Measurements from ENCODE around the gene LDLRAD4.

DNA sequence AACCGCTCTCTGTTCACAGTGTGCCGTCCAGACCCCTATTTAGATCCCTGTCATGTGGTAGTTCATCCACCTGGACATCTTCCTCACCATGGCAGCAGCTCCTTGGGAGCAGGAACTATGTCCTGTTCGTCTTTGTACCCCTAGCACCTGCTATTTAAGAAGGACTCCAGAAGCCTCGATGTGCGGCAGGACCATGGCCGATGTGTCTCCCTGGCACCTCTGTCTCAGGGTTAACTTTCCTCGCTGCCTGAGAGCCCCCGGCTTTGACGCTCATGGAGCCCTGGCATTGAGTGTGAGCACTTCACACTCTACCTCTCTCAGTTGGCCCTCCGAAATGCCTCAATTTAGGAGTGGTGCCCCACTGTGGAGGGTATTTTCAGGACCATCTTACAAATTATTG is 355.8 kb downstream of the LDLRAD4 start:
- TF ChIP-seq, protein P1, sequence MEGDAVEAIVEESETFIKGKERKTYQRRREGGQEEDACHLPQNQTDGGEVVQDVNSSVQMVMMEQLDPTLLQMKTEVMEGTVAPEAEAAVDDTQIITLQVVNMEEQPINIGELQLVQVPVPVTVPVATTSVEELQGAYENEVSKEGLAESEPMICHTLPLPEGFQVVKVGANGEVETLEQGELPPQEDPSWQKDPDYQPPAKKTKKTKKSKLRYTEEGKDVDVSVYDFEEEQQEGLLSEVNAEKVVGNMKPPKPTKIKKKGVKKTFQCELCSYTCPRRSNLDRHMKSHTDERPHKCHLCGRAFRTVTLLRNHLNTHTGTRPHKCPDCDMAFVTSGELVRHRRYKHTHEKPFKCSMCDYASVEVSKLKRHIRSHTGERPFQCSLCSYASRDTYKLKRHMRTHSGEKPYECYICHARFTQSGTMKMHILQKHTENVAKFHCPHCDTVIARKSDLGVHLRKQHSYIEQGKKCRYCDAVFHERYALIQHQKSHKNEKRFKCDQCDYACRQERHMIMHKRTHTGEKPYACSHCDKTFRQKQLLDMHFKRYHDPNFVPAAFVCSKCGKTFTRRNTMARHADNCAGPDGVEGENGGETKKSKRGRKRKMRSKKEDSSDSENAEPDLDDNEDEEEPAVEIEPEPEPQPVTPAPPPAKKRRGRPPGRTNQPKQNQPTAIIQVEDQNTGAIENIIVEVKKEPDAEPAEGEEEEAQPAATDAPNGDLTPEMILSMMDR (IDR thresholded peaks at IDR 0.05), result no peak
- no peak for TF ChIP-seq POLR2A (IDR thresholded peaks at IDR 0.05)

Data from stomach (tissue), 4 donors.